ENCODE data around the gene FARP2. TPM values are rescaled to one million over a fixed set of nuclear protein-coding genes. Genes with fewer than 3 reads are reported as not detected.

FARP2 gene
- total RNA-seq, 1 experiment from 2014 or later, result 74.5 TPM

DNA sequence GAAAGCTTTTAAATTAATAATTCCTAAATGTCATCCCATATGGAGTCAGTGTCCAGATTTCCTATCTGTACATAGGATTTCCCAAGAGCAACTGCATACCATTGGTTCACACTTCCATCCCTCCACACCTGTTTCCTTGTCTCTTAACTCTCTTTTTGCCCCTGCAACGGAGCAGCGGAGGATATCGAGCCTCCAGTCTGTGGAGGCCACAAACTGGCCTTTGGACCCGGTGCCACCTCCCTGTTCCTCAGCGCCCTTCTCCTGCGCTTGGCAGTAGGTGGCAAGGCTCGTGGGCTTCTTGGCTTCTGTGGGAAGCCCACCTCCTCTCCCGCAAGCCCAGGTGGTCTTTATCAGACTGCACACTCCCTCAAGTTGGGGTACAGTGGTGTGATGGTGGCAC, 176.1 kb downstream of the FARP2 start:
- Histone ChIP-seq H3K4me1 (replicated peaks) (no peaks in the 10 kb centered on the region), H3K27ac (no peak overlapping the region), H3K4me3 (no peak overlapping the region), H3K9me3 (replicated peaks) (no peaks in the 10 kb centered on the region), H3K27me3 (replicated peaks) (no peaks in the 10 kb centered on the region), H3K36me3 (no peaks in the 10 kb centered on the region)
- no peak for DNase-seq (ENCODE audit: low read depth in 1 of 2, low spot score in 2 of 2)

DNA sequence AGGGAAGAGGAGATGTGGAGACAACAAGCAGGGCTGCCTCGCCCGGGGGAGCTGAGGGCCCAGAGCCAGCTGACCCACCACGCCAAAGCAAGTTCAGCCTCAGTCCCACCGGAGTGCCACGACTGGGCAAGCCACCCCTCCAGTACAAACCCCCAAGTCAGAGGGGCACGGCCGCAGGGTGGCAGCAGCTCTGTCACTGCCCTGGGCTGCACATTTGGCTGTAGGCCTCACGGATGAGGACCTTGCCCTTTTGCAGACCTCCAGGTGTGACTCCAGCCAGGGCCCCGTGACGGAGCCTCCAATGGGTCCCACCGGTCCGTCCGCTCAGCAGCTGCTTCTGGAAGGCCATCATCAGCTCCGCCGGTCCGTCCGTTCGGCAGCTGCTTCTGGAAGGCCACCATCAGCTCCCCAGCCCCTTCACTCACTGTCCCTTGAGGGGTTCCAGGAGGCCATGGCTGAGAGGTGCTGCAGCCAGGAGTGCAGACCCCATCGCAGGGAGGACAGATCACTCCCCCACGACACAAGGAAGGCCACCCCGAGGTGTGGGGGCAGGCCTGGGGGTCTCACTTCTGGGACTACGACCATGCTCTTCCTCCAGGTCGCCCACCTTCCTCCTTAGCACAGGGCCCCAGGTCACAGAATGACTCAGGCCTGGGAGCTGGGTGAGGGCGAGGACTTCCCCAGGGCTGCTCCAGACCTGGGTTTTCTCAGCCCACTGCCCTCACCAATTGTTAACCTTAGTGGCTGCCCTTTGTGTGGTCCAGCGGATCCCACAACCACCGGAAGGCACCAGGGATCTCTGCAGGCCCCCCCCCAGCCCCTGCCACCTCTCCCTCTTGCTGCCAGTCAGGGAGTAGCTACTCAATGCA, 176.9 kb downstream of the FARP2 start:
- no peak for DNase-seq (ENCODE audit: low read depth in 1 of 2, low spot score in 2 of 2)
- H3K27me3 ChIP-seq (replicated peaks), result no peaks in the 10 kb centered on the region
- H3K9me3 ChIP-seq (replicated peaks), result no peaks in the 10 kb centered on the region
- no peaks in the 10 kb centered on the region for H3K4me1 ChIP-seq (replicated peaks)
- no peak overlapping the region for H3K4me3 ChIP-seq
- no peaks in the 10 kb centered on the region for H3K36me3 ChIP-seq
- no peak overlapping the region for H3K27ac ChIP-seq

DNA sequence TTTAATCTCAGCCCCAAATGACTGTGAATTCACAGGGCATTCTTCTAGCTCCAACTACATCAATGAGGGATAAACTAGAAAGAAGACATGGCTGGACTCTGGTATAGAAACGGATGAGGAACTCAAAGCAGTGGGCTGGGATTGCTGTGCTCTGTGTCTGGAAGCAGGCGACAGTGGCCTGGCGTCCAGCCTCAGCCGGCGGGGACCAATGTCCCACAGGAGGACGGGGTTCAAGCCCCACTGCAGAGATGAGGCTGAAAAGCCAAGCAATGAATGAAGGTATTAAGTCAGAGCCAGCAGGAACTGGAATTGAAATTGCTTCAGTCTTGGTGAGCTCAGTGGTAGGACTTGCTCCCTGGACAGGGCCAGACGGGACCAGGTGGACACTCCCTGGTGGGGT, 178.2 kb downstream of the FARP2 start:
- no peak overlapping the region for H3K27ac ChIP-seq
- no peak for DNase-seq (ENCODE audit: low read depth in 1 of 2, low spot score in 2 of 2)
- no peaks in the 10 kb centered on the region for H3K27me3 ChIP-seq (replicated peaks)
- H3K4me3 ChIP-seq, result no peak overlapping the region
- no peaks in the 10 kb centered on the region for H3K36me3 ChIP-seq
- peaks cover 6% of the 10 kb centered on the region; the same call in 1 of the 2 replicates for H3K4me1 ChIP-seq (replicated peaks)
- no peaks in the 10 kb centered on the region for H3K9me3 ChIP-seq (replicated peaks)

DNA sequence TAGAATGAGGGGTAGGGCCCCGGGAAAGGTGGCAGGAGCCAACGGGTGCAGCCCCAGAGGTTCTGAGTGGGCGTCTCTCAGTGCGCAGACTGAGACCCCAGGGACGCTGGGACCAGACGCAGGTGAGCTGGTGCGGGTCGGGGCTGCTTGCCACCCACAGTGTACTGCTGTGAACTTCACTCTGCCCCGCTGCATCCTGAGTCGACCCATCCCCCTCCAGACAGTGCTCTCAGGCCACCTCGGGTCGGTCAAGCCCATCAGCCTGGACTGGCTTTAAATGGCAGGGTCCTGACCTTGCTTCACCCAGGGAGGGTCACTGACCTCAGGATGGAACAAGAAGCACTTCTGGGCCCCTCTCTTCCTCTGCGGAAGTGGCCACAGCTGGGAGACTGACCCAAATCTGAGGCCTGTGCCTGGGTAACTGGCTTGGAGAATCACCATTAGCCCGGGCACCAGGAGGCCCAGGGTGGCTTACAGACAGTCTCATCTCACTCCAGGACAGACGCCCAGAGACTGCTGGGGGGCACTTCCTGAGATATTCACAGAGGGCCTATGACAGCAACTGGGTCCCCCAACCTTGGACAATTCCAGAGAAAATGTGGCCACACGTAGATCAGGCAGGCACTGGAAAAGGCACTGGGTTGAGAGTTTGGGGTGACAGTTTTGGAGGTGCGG, 178.8 kb downstream of the FARP2 start:
- no peaks in the 10 kb centered on the region for H3K27me3 ChIP-seq (replicated peaks)
- H3K4me3 ChIP-seq, result no peak overlapping the region
- H3K4me1 ChIP-seq (replicated peaks), result peaks cover 11% of the 10 kb centered on the region; the same call in 1 of the 2 replicates
- DNase-seq (ENCODE audit: low read depth in 1 of 2, low spot score in 2 of 2), result no peak
- no peaks in the 10 kb centered on the region for H3K9me3 ChIP-seq (replicated peaks)
- H3K36me3 ChIP-seq, result no peaks in the 10 kb centered on the region
- H3K27ac ChIP-seq, result no peak overlapping the region

DNA sequence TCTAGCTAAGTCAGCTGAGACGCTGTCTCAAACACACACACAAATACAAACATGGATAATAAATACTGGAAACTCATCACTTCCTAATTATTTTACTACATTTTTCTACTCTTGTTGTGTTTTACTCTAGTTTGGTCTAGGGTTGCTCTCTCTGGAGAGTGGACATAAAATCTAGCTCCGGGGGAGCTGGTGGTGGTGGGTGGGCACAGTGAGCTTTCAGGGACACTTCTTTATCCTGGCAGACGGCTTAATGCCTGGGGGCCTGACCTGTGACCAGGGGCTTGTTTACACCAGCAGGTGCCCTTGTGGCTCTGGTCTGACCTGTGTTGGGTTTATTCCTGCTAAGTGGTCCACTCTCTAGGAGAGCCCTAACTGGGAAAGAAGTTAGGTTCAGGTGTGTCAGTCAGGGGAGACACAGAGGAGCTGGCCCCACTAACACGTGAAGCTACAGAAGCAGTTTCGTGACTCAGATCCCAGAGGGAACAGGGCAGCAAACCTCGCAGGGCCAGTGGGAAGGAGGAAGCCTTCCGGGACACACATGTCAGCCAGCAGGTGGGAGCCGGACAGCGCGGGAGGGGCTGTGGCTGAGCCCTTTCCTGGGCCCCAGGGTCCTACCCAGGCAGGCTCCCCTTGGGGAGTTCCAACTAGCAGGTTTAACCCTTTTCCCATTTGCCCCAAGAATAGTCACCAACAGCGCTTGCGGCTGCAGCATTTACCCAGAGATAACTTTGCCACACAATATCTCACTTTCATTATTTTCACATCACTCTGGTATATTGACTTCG, 180.0 kb downstream of the FARP2 start:
- no peak overlapping the region for H3K4me3 ChIP-seq
- no peaks in the 10 kb centered on the region for H3K36me3 ChIP-seq
- no peak for DNase-seq (ENCODE audit: low read depth in 1 of 2, low spot score in 2 of 2)
- H3K9me3 ChIP-seq (replicated peaks), result no peaks in the 10 kb centered on the region
- H3K27me3 ChIP-seq (replicated peaks), result no peaks in the 10 kb centered on the region
- no peak overlapping the region for H3K27ac ChIP-seq
- H3K4me1 ChIP-seq (replicated peaks), result peaks cover 23% of the 10 kb centered on the region

DNA sequence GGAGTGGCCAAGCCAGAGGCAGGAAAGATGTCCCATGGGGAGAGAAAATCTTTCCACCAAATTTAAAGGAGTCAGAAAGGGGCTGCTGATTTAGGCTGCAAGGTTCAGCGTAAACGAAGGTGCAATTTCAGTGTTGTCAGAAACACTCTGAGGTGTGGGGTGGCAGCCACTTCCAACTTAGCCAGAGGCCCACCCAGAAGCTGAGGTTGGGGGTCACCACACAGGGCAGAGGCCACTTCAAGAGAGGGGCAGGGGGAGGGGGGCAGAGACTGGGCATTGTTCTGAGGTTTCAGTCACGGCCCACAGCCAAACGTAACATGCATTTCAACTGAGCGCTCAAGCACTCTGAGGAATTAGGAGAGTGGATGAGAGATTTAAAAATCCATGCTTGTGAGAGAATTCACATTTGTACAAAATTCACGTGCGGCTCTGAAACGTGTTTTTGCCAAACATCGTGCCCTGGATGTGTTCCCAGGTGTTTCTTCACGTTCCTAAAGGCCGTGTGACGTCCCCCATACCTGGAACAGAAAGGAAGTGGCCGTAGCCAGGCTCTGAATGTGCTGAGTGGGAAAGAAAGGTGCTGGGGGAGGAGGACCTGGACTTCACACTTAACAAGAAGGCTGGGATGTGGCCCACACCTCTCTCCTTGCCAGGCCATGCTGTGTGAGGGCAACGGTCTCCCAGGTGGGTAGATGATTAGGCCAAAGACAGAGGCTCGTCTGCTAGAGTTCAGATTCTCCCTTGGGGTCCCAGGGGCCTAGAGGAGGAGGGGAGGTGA, 182.9 kb downstream of the FARP2 start:
- Histone ChIP-seq H3K9me3 (replicated peaks) (no peaks in the 10 kb centered on the region), H3K4me3 (no peak overlapping the region), H3K4me1 (replicated peaks) (peaks cover 40% of the 10 kb centered on the region), H3K27ac (no peak overlapping the region), H3K27me3 (replicated peaks) (no peaks in the 10 kb centered on the region), H3K36me3 (no peaks in the 10 kb centered on the region)
- DNase-seq (ENCODE audit: low read depth in 1 of 2, low spot score in 2 of 2), result no peak

DNA sequence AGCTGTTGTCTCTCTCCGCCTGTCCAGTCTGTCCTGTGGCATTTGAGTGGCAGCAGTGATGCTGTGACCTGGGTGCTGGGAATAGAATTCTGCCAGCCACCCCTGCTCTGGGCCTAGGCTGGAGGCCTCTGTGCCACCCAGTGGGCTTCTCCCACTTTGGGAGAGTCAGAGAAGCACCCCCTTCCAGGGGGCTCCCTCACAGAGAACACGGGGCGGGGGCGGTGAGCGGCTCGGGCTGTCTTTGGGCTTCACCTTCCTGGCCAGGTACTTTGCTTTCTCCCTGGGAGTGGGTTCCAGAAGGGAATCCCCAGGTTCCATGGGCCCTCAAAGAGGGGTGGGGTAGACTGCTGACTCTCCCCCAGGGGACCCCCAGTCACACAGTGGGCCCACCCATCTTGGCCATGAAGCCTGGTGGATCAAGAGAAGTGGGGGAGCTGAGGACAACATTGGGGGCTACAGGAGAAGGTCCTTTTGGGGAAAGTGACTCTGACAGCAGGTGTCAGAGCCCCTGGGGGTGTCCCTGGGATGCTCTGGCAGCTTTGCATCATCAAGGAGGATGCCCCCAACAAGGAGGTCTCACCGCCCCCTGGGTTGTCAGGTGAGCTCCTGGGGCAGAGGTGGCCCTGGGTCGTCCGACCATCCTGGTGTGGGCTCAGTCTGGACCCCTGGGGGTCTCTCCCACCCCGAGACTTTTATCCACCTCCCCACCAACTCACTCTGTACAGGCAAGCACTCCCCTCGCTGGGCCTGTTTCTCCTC, 183.7 kb downstream of the FARP2 start:
- no peak for DNase-seq (ENCODE audit: low read depth in 1 of 2, low spot score in 2 of 2)
- Histone ChIP-seq H3K36me3 (no peaks in the 10 kb centered on the region), H3K9me3 (replicated peaks) (no peaks in the 10 kb centered on the region), H3K27me3 (replicated peaks) (no peaks in the 10 kb centered on the region), H3K4me1 (replicated peaks) (peaks cover 48% of the 10 kb centered on the region), H3K4me3 (no peak overlapping the region), H3K27ac (no peak overlapping the region)

DNA sequence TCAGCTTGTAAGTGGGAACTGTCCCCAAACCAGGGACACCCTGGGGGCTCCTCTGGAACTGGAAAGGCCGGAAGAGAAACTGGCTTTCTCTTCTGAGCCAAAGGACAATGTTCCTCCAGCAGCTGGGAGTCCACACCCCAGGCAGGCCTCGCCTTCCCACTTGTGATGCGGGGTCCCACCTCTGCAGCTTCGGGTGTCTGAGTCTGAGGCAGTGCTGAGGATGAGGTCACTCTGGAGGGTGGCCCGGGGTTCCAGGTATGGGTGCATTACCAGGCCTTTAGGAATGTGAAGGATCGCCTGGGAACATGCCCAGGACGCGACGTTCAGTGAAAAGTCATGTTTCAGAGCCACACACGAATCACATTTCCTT, 184.3 kb downstream of the FARP2 start:
- Histone ChIP-seq H3K4me3 (no peak overlapping the region), H3K9me3 (replicated peaks) (no peaks in the 10 kb centered on the region)
- peak in 1 of 2 experiments; percentile 64 for DNase-seq (ENCODE audit: low read depth in 1 of 2, low spot score in 2 of 2)

DNA sequence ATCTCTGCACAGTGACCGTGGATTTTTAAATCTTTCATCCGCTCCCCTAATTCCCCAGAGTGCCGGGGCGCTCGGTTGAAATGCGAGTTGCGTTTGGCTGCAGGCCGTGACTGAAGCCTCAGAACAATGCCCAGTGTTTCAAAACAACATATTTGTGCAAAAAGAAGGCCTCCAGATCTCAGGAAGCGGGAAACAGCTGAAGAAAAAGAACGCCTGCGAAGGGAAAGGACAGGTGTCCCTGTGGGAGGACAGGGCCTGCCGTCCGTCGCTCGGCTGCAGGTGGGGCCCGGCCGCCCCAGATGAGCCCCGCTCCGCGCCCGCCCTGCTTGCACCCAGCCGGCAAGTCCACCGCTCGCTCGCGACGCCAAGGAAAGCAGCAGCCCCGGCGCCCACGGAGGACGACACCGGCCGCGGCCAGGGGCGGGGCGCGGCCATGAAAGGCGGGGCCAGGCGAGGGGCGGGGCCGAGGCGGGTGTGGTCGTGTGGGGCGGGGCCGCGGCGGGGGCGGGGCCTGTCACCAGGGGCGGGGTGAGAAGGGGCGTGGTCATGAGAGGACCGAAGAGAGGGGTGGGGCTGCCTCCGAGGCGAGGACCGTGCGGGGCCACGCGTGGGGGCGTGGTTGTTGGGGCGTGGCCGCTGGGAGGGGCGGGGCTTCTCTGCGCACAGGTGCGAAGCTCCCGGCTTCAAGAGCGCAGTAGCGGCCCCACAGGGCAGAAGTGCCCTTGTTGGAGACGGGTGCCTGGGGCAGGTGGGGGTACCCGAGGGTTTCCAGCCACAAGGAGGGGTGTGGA, 184.9 kb downstream of the FARP2 start:
- Histone ChIP-seq H3K36me3 (no peaks in the 10 kb centered on the region), H3K9me3 (replicated peaks) (no peaks in the 10 kb centered on the region; the same call in 1 of the 2 replicates), H3K4me1 (replicated peaks) (peaks cover 59% of the 10 kb centered on the region), H3K4me3 (peak overlapping the region; percentile 31), H3K27ac (peak overlapping the region; percentile 32), H3K27me3 (replicated peaks) (no peaks in the 10 kb centered on the region)
- peak; percentile 44 to 73 for DNase-seq (ENCODE audit: low read depth in 1 of 2, low spot score in 2 of 2)

More for the DNA sequence above, 184.3 kb downstream of the FARP2 start:
- Histone ChIP-seq H3K27me3 (replicated peaks) (no peaks in the 10 kb centered on the region), H3K4me1 (replicated peaks) (peaks cover 54% of the 10 kb centered on the region), H3K27ac (peak overlapping the region; percentile 32; the same call in 1 of the 2 replicates), H3K36me3 (no peaks in the 10 kb centered on the region)

DNA sequence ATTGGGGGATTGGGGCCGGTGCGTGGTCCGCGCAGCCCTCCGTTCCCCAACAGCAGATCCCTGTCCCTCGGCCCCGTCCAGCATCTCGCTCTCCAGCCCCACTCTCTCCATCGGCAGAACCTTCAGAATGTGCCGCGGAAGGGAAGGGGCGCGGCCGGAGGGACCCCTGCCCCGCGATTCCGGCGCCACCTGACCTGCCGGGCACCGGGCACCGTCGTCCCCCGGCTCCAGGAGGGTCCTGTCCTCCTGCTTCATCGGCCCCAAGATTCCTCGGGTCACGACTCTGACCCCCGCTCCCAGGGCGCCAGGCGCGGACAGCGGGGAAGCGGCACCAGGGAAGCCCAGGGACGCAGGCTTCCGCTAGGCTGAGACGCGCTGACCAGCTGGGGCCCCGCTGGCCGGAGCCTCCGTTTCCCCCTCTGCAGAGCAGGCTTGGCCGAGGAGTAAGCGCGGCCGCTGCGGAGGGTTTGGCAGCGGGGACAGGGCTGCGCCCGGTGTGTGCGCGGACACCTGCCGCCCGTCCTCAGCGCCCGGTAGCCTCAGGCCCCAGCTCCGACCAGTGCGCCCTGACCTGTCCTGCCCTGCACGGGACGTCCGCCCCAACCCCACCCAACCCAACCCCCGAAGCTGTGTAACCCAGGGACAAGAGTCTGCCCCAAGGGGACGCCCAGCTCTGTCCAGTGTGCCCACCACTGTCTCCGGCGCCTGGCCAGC, 185.6 kb downstream of the FARP2 start:
- Histone ChIP-seq H3K36me3 (no peaks in the 10 kb centered on the region), H3K4me3 (no peak overlapping the region), H3K27ac (no peak overlapping the region), H3K9me3 (replicated peaks) (no peaks in the 10 kb centered on the region; the same call in 1 of the 2 replicates), H3K4me1 (replicated peaks) (peaks cover 67% of the 10 kb centered on the region), H3K27me3 (replicated peaks) (no peaks in the 10 kb centered on the region)
- DNase-seq (ENCODE audit: low read depth in 1 of 2, low spot score in 2 of 2), result no peak

DNA sequence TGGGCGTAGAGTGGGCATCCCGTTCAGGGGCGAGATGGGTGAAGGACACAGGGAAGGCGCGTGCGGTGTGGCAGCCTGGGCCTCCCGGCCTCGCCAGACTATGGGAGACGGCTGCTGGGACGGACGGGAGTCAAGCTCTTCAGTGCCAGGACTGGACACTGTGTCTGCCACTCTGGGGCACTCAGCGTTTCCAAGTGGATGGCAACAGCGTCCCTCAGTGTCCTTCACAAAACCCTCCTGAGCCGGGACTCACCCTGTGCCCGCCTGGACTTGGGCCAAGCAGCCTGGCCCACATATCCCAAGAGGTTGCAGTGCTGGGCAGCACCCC, 186.2 kb downstream of the FARP2 start:
- Histone ChIP-seq H3K27me3 (replicated peaks) (no peaks in the 10 kb centered on the region), H3K4me1 (replicated peaks) (peaks cover 70% of the 10 kb centered on the region), H3K9me3 (replicated peaks) (no peaks in the 10 kb centered on the region; the same call in 1 of the 2 replicates), H3K36me3 (no peaks in the 10 kb centered on the region), H3K27ac (no peak overlapping the region), H3K4me3 (no peak overlapping the region)
- DNase-seq (ENCODE audit: low read depth in 1 of 2, low spot score in 2 of 2), result no peak

Measured in SJSA1 (cell line).